ENCODE results near the gene SLC26A4.

DNA sequence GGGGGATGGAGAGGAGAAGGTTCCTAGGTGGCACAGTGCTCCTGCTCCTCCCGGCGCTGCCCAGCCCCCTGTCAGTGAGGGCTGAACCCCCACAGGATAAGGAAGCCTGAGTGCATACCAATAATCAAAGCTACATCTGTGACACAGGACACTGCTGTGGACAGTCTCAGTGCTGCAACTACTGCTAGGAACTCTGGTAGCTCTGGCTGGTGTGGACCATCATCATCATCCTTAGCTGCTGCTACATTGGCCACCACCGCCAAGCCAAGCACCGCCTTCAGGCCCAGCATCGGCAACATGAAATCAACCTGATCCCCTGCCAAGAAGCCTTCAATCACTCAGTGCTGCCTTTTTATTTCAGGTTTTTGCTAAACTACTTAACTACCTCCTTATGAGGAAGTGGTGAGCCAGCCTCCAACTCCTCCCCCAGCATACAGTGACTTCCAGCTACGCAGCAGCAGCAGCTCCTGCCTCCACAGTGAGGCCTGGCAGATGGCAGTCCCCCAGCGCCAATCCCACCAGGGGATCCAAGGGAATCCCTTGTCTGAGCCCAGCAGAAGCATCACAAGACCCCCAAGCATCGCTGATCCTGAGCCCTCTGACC is 32.1 kb upstream of the SLC26A4 start:
- TF ChIP-seq, protein P1, sequence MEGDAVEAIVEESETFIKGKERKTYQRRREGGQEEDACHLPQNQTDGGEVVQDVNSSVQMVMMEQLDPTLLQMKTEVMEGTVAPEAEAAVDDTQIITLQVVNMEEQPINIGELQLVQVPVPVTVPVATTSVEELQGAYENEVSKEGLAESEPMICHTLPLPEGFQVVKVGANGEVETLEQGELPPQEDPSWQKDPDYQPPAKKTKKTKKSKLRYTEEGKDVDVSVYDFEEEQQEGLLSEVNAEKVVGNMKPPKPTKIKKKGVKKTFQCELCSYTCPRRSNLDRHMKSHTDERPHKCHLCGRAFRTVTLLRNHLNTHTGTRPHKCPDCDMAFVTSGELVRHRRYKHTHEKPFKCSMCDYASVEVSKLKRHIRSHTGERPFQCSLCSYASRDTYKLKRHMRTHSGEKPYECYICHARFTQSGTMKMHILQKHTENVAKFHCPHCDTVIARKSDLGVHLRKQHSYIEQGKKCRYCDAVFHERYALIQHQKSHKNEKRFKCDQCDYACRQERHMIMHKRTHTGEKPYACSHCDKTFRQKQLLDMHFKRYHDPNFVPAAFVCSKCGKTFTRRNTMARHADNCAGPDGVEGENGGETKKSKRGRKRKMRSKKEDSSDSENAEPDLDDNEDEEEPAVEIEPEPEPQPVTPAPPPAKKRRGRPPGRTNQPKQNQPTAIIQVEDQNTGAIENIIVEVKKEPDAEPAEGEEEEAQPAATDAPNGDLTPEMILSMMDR (IDR thresholded peaks at IDR 0.05), result no peak
- no peak for TF ChIP-seq POLR2AphosphoS5 (IDR thresholded peaks at IDR 0.05)
- no peak for TF ChIP-seq POLR2A (IDR thresholded peaks at IDR 0.05)
- no peak for TF ChIP-seq EP300 (IDR thresholded peaks at IDR 0.05)
